ENCODE data around the gene KCTD14. TPM values are rescaled to one million over a fixed set of nuclear protein-coding genes. Genes with fewer than 3 reads are reported as not detected.

The KCTD14 gene
- total and polyA plus RNA-seq, 4 donors = 0.70 to 7.3 (median 6.7) TPM

DNA sequence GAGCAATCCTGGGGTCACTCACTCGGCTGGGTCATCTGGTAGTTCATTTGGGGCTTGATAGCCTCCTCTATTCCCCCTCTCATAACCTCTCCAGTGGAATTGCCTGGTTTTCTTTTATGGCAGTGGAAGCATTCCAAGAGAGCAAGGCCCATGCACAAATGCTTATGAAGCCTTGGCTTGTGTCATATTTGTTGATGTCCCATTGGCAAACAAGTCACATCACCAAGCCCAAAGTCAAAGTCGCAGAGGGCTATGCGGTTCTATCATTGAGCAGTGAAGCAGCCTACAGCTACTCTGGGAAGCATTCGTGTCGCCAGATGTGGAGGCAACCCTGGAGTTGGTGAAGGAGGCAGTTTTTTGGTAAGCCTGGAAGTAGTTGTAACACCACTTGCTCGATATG is 12.3 kb downstream of the KCTD14 start:
- no peaks in the 10 kb centered on the region for H3K9me3 ChIP-seq (ENCODE audit: control insufficient read depth in 4 of 4, low read length in 3 of 4)
- H3K4me1 ChIP-seq (ENCODE audit: control insufficient read depth in 4 of 4, insufficient read depth in 4 of 4, low read length in 3 of 4) = no peaks in the 10 kb centered on the region
- H3K4me3 ChIP-seq (ENCODE audit: low read depth in 1 of 3, low read length in 3 of 3) = no peak overlapping the region
- peaks cover under 1 to 4% (median 2%) of the 10 kb centered on the region in 4 donors for H3K36me3 ChIP-seq (ENCODE audit: control insufficient read depth in 4 of 4, insufficient read depth in 3 of 4, low read depth in 1 of 4, low read length in 3 of 4)
- H3K27me3 ChIP-seq (ENCODE audit: control insufficient read depth in 4 of 4, insufficient read depth in 4 of 4, low read length in 3 of 4) = no peaks in the 10 kb centered on the region
- DNase-seq (ENCODE audit: low spot score) = no peak
- WGBS = 80% methylated on average over 6 of the region's 6 CpGs
- no peak for TF ChIP-seq NR2F2 (IDR thresholded peaks at IDR 0.05)
- H3K9ac ChIP-seq (ENCODE audit: low read depth in 1 of 2, low read length in 2 of 2) = no peak overlapping the region
- H3K27ac ChIP-seq (ENCODE audit: low read depth in 1 of 2, low read length in 2 of 2) = no peak overlapping the region

DNA sequence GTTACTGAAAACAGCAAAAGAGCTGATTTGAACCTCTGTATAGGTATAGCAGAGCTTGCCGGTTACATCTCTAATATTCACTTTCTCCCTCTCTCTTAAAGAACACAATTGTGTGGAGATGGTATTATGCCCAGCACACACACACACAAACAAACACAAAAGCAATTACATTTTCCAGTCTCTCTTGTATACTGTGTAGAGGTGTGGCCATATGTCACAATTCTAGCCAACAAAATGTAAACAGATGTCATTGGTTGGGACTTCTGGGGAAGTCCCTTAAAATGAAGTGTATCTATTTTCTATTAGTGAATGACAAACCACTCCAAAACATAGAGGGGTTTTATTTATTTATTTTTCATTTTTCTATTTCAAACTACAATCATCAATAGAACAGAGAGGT is 12.8 kb downstream of the KCTD14 start:
- H3K36me3 ChIP-seq (ENCODE audit: control insufficient read depth in 4 of 4, insufficient read depth in 3 of 4, low read depth in 1 of 4, low read length in 3 of 4) = peaks cover 0 to under 1% (median 0%) of the 10 kb centered on the region in 4 donors
- no peaks in the 10 kb centered on the region for H3K9me3 ChIP-seq (ENCODE audit: control insufficient read depth in 4 of 4, low read length in 3 of 4)
- no peak for DNase-seq (ENCODE audit: low spot score)
- H3K27me3 ChIP-seq (ENCODE audit: control insufficient read depth in 4 of 4, insufficient read depth in 4 of 4, low read length in 3 of 4) = no peaks in the 10 kb centered on the region
- H3K4me1 ChIP-seq (ENCODE audit: control insufficient read depth in 4 of 4, insufficient read depth in 4 of 4, low read length in 3 of 4) = no peaks in the 10 kb centered on the region
- no peak overlapping the region for H3K27ac ChIP-seq (ENCODE audit: low read depth in 1 of 2, low read length in 2 of 2)
- WGBS = 95% methylated on average over 1 of the region's 1 CpG
- TF ChIP-seq, protein P1, sequence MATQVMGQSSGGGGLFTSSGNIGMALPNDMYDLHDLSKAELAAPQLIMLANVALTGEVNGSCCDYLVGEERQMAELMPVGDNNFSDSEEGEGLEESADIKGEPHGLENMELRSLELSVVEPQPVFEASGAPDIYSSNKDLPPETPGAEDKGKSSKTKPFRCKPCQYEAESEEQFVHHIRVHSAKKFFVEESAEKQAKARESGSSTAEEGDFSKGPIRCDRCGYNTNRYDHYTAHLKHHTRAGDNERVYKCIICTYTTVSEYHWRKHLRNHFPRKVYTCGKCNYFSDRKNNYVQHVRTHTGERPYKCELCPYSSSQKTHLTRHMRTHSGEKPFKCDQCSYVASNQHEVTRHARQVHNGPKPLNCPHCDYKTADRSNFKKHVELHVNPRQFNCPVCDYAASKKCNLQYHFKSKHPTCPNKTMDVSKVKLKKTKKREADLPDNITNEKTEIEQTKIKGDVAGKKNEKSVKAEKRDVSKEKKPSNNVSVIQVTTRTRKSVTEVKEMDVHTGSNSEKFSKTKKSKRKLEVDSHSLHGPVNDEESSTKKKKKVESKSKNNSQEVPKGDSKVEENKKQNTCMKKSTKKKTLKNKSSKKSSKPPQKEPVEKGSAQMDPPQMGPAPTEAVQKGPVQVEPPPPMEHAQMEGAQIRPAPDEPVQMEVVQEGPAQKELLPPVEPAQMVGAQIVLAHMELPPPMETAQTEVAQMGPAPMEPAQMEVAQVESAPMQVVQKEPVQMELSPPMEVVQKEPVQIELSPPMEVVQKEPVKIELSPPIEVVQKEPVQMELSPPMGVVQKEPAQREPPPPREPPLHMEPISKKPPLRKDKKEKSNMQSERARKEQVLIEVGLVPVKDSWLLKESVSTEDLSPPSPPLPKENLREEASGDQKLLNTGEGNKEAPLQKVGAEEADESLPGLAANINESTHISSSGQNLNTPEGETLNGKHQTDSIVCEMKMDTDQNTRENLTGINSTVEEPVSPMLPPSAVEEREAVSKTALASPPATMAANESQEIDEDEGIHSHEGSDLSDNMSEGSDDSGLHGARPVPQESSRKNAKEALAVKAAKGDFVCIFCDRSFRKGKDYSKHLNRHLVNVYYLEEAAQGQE (IDR thresholded peaks at IDR 0.05) = no peak
- TF ChIP-seq FOXA2 (IDR thresholded peaks at IDR 0.05) = no peak
- H3K4me3 ChIP-seq (ENCODE audit: low read depth in 1 of 3, low read length in 3 of 3) = no peak overlapping the region
- H3K9ac ChIP-seq (ENCODE audit: low read depth in 1 of 2, low read length in 2 of 2) = no peak overlapping the region

DNA sequence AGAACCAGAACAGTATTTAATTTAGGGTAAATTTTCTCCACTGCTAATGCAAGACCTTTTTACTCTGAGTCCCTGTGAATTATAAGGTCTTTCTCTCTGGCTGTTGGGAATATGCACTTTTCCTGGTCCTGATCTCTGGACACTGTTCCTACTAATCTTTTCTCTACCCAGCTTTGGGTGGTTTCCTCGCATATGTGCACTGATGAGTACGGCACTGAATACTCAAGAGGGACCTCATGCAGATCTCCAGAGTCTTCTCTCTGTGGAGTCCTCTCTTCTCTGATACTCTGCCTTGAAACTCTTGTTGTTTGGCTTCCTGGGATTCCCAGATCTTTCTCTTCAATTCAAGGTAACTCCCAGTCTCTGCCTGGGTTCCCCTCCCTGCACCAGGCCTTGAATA is 14.0 kb downstream of the KCTD14 start:
- H3K36me3 ChIP-seq (ENCODE audit: control insufficient read depth in 4 of 4, insufficient read depth in 3 of 4, low read depth in 1 of 4, low read length in 3 of 4) = no peaks in the 10 kb centered on the region
- H3K4me1 ChIP-seq (ENCODE audit: control insufficient read depth in 4 of 4, insufficient read depth in 4 of 4, low read length in 3 of 4) = peaks cover 0 to 2% (median 0%) of the 10 kb centered on the region in 4 donors
- TF ChIP-seq JUND (IDR thresholded peaks at IDR 0.05) (no peak), HNF4A (conservative IDR thresholded peaks at IDR 0.05) (no peak), YY1 (IDR thresholded peaks at IDR 0.05) (no peak), FOXA2 (IDR thresholded peaks at IDR 0.05) (no peak), TAF1 (conservative IDR thresholded peaks at IDR 0.05) (no peak), GABPA (IDR thresholded peaks at IDR 0.05 in 1 of 2, conservative IDR thresholded peaks at IDR 0.05 in 1 of 2) (no peak), FOXA1 (IDR thresholded peaks at IDR 0.05) (no peak), SP1 (IDR thresholded peaks at IDR 0.05) (no peak), RAD21 (IDR thresholded peaks at IDR 0.05) (no peak), RXRA (IDR thresholded peaks at IDR 0.05) (no peak), HNF4G (IDR thresholded peaks at IDR 0.05) (no peak)
- TF ChIP-seq, protein P2, sequence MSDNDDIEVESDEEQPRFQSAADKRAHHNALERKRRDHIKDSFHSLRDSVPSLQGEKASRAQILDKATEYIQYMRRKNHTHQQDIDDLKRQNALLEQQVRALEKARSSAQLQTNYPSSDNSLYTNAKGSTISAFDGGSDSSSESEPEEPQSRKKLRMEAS (IDR thresholded peaks at IDR 0.05) = no peak
- TF ChIP-seq, protein P3, sequence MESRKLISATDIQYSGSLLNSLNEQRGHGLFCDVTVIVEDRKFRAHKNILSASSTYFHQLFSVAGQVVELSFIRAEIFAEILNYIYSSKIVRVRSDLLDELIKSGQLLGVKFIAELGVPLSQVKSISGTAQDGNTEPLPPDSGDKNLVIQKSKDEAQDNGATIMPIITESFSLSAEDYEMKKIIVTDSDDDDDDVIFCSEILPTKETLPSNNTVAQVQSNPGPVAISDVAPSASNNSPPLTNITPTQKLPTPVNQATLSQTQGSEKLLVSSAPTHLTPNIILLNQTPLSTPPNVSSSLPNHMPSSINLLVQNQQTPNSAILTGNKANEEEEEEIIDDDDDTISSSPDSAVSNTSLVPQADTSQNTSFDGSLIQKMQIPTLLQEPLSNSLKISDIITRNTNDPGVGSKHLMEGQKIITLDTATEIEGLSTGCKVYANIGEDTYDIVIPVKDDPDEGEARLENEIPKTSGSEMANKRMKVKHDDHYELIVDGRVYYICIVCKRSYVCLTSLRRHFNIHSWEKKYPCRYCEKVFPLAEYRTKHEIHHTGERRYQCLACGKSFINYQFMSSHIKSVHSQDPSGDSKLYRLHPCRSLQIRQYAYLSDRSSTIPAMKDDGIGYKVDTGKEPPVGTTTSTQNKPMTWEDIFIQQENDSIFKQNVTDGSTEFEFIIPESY (IDR thresholded peaks at IDR 0.05) = no peak
- TF ChIP-seq, protein P4, sequence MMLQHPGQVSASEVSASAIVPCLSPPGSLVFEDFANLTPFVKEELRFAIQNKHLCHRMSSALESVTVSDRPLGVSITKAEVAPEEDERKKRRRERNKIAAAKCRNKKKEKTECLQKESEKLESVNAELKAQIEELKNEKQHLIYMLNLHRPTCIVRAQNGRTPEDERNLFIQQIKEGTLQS (IDR thresholded peaks at IDR 0.05) = no peak
- TF ChIP-seq, protein P5, sequence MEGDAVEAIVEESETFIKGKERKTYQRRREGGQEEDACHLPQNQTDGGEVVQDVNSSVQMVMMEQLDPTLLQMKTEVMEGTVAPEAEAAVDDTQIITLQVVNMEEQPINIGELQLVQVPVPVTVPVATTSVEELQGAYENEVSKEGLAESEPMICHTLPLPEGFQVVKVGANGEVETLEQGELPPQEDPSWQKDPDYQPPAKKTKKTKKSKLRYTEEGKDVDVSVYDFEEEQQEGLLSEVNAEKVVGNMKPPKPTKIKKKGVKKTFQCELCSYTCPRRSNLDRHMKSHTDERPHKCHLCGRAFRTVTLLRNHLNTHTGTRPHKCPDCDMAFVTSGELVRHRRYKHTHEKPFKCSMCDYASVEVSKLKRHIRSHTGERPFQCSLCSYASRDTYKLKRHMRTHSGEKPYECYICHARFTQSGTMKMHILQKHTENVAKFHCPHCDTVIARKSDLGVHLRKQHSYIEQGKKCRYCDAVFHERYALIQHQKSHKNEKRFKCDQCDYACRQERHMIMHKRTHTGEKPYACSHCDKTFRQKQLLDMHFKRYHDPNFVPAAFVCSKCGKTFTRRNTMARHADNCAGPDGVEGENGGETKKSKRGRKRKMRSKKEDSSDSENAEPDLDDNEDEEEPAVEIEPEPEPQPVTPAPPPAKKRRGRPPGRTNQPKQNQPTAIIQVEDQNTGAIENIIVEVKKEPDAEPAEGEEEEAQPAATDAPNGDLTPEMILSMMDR (IDR thresholded peaks at IDR 0.05; ENCODE audit: low read depth, low read length, missing input control) = no peak
- H3K27me3 ChIP-seq (ENCODE audit: control insufficient read depth in 4 of 4, insufficient read depth in 4 of 4, low read length in 3 of 4) = no peaks in the 10 kb centered on the region
- H3K9me3 ChIP-seq (ENCODE audit: control insufficient read depth in 4 of 4, low read length in 3 of 4) = no peaks in the 10 kb centered on the region
- DNase-seq (ENCODE audit: low spot score) = no peak
- H3K4me3 ChIP-seq (ENCODE audit: low read depth in 1 of 3, low read length in 3 of 3) = no peak overlapping the region
- H3K9ac ChIP-seq (ENCODE audit: low read depth in 1 of 2, low read length in 2 of 2) = no peak overlapping the region
- H3K27ac ChIP-seq (ENCODE audit: low read depth in 1 of 2, low read length in 2 of 2) = no peak overlapping the region
- WGBS = 95% methylated on average over 2 of the region's 2 CpGs

Measured in liver (tissue), 9 donors.